Loucy (cell line): Measurements from ENCODE around the gene ATP6V0D1.

ENCODE experiments used
- H2AFZ ChIP-seq: fragments of 200-600 bp; sonication (generic); 2 replicates; pipeline ENCODE4 v1.6.0; 2016; ENCODE audit warnings: antibody characterized with exemption, mild to moderate bottlenecking, low read length, moderate library complexity
- H3F3A ChIP-seq: fragments of 200-600 bp; 2 replicates; pipeline ENCODE4 v1.6.0; 2016; ENCODE audit warnings: antibody characterized with exemption, low read depth, mild to moderate bottlenecking
- H3K27me3 ChIP-seq: fragments of 200-600 bp; sonication (generic); 2 replicates; pipeline ENCODE4 v1.6.1; 2014; ENCODE audit warnings: low read length, mild to moderate bottlenecking; ENCODE audit not compliant: insufficient read depth, poor library complexity, severe bottlenecking
- H3K36me3 ChIP-seq: fragments of 200-600 bp; sonication (generic); 2 replicates; pipeline ENCODE4 v1.6.1; 2016; ENCODE audit warnings: low read length; ENCODE audit not compliant: insufficient read depth
- H3K4me1 ChIP-seq: fragments of 200-600 bp; sonication (generic); 2 replicates; pipeline ENCODE4 v1.5.1; 2014; ENCODE audit warnings: low read length, mild to moderate bottlenecking; ENCODE audit not compliant: insufficient read depth, poor library complexity, severe bottlenecking
- H3K4me2 ChIP-seq: fragments of 200-600 bp; sonication (generic); 2 replicates; pipeline ENCODE4 v1.6.0; 2014; ENCODE audit warnings: antibody characterized with exemption, low read length, low read depth, mild to moderate bottlenecking; ENCODE audit not compliant: poor library complexity, severe bottlenecking
- H3K4me3 ChIP-seq: fragments of 200-600 bp; sonication (generic); 2 replicates; pipeline ENCODE4 v1.5.1; 2014; ENCODE audit warnings: low read length, mild to moderate bottlenecking, mixed read lengths; ENCODE audit not compliant: poor library complexity, severe bottlenecking
- H3K79me2 ChIP-seq: fragments of 200-600 bp; sonication (generic); 2 replicates; pipeline ENCODE4 v1.6.1; 2014; ENCODE audit warnings: low read length; ENCODE audit not compliant: insufficient read depth
- H3K9ac ChIP-seq: fragments of 200-600 bp; sonication (generic); 2 replicates; pipeline ENCODE4 v1.6.0; 2014; ENCODE audit warnings: mild to moderate bottlenecking, low read depth, low read length, moderate library complexity; ENCODE audit not compliant: poor library complexity, severe bottlenecking
- H3K9me2 ChIP-seq: fragments of 200-600 bp; sonication (generic); replicated peaks from 2 replicates; pipeline ENCODE4 v1.6.1; 2016; ENCODE audit warnings: low read depth, low read length, mixed read lengths
- H3K9me3 ChIP-seq: fragments of 200-600 bp; sonication (generic); 2 replicates; pipeline ENCODE4 v1.6.1; 2014; ENCODE audit warnings: mild to moderate bottlenecking, antibody characterized with exemption, low read length, low read depth; ENCODE audit not compliant: insufficient read depth
- H4K20me1 ChIP-seq: fragments of 200-600 bp; sonication (generic); 2 replicates; pipeline ENCODE4 v1.6.0; 2014; ENCODE audit warnings: antibody characterized with exemption, low read length, mild to moderate bottlenecking; ENCODE audit not compliant: insufficient read depth, poor library complexity, severe bottlenecking
- CTCF ChIP-seq: fragments of 200-600 bp; sonication (generic); conservative IDR thresholded peaks from 2 replicates; pipeline ENCODE4 v1.5.1; 2014; ENCODE audit warnings: mild to moderate bottlenecking, antibody characterized with exemption, low read length
- EZH2phosphoT487 ChIP-seq: fragments of 200-600 bp; IDR thresholded peaks from 2 replicates; pipeline ENCODE4 v1.6.1; 2018; ENCODE audit warnings: antibody characterized with exemption, mild to moderate bottlenecking, moderate library complexity, borderline replicate concordance

The ATP6V0D1 gene

GRCh38 chr16:67396159-67397035 is 84.6 kb downstream of the ATP6V0D1 start:
- Histone ChIP-seq H3K79me2 (no peaks in the 10 kb centered on the region), H3F3A (no peaks in the 10 kb centered on the region), H3K4me1 (no peaks in the 10 kb centered on the region), H3K36me3 (no peaks in the 10 kb centered on the region), H3K9me3 (no peaks in the 10 kb centered on the region), H4K20me1 (no peaks in the 10 kb centered on the region), H3K27me3 (no peaks in the 10 kb centered on the region), H2AFZ (no peak overlapping the region), H3K9ac (no peak overlapping the region), H3K4me2 (no peak overlapping the region), H3K9me2 (no peaks in the 10 kb centered on the region), H3K4me3 (no peak overlapping the region)
- TF ChIP-seq EZH2phosphoT487 (no peak), CTCF (no peak)

- no peaks in the 10 kb centered on the region for H3K36me3 ChIP-seq
- no peaks in the 10 kb centered on the region for H3F3A ChIP-seq
- H4K20me1 ChIP-seq = no peaks in the 10 kb centered on the region
- H3K9me3 ChIP-seq = no peaks in the 10 kb centered on the region
- no peak overlapping the region for H3K4me3 ChIP-seq
- no peak overlapping the region for H3K4me2 ChIP-seq
- no peak overlapping the region for H2AFZ ChIP-seq
- no peak overlapping the region for H3K9ac ChIP-seq
- TF ChIP-seq CTCF (no peak), EZH2phosphoT487 (no peak)
- H3K4me1 ChIP-seq = no peaks in the 10 kb centered on the region
- no peaks in the 10 kb centered on the region for H3K79me2 ChIP-seq
- H3K9me2 ChIP-seq = no peaks in the 10 kb centered on the region
- H3K27me3 ChIP-seq = no peaks in the 10 kb centered on the region
Observed at GRCh38 chr16:67395458-67396158, 85.3 kb downstream of the ATP6V0D1 start.

- no peaks in the 10 kb centered on the region for H3K79me2 ChIP-seq
- no peaks in the 10 kb centered on the region for H3K9me2 ChIP-seq
- no peak overlapping the region for H3K4me2 ChIP-seq
- no peaks in the 10 kb centered on the region for H3K9me3 ChIP-seq
- H2AFZ ChIP-seq = no peak overlapping the region
- H3K4me1 ChIP-seq = no peaks in the 10 kb centered on the region
- TF ChIP-seq CTCF (no peak), EZH2phosphoT487 (no peak)
- no peak overlapping the region for H3K4me3 ChIP-seq
- H3K36me3 ChIP-seq = no peaks in the 10 kb centered on the region
- no peak overlapping the region for H3K9ac ChIP-seq
- no peaks in the 10 kb centered on the region for H3K27me3 ChIP-seq
- no peaks in the 10 kb centered on the region for H3F3A ChIP-seq
- H4K20me1 ChIP-seq = no peaks in the 10 kb centered on the region
Observed at GRCh38 chr16:67395105-67395457, 85.9 kb downstream of the ATP6V0D1 start.
